SK-N-SH treated with all-trans-retinoic acid at 6 μM for 48 hours (cell line): ENCODE data around the gene GABBR1.

Experiments
- ARNTL ChIP-seq: fragments of 450-650 bp; formaldehyde crosslinking; IDR thresholded peaks from 2 replicates; pipeline ENCODE4 v1.5.0; 2020; ENCODE audit warnings: low read depth, mild to moderate bottlenecking, moderate library complexity, borderline replicate concordance
- ZNF565 ChIP-seq: fragments of 450-650 bp; formaldehyde crosslinking; conservative IDR thresholded peaks from 2 replicates; pipeline ENCODE4 v1.5.0; 2020; ENCODE audit warnings: low read depth, mild to moderate bottlenecking, moderate library complexity
- ZNF70 ChIP-seq: fragments of 450-650 bp; formaldehyde crosslinking; IDR thresholded peaks from 2 replicates; pipeline ENCODE4 v1.5.0; 2020; ENCODE audit warnings: mild to moderate bottlenecking, moderate library complexity
- TF ChIP-seq, protein P1 (sequence below): fragments of 250-450 bp; sonication (Bioruptor Pico); IDR thresholded peaks from 2 replicates; pipeline ENCODE4 v1.5.1; 2020; ENCODE audit warnings: low read depth, mild to moderate bottlenecking, moderate library complexity

GRCh38 chr6:29598172-29598747 is 34.7 kb downstream of the GABBR1 start:
- TF ChIP-seq, protein P1, sequence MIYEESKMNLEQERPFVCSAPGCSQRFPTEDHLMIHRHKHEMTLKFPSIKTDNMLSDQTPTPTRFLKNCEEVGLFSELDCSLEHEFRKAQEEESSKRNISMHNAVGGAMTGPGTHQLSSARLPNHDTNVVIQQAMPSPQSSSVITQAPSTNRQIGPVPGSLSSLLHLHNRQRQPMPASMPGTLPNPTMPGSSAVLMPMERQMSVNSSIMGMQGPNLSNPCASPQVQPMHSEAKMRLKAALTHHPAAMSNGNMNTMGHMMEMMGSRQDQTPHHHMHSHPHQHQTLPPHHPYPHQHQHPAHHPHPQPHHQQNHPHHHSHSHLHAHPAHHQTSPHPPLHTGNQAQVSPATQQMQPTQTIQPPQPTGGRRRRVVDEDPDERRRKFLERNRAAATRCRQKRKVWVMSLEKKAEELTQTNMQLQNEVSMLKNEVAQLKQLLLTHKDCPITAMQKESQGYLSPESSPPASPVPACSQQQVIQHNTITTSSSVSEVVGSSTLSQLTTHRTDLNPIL (CRISPR knock-in tag): no peak
- TF ChIP-seq ZNF565 (CRISPR knock-in tag): no peak
- no peak for TF ChIP-seq ARNTL (CRISPR knock-in tag)
- TF ChIP-seq ZNF70 (CRISPR knock-in tag): no peak
